ENCODE data around the gene GPATCH2.
A peak's percentile ranks its signal among the peaks of the same experiment; 100 is the strongest.
"Not testable (repeated sequence)": the region's sequence is repeated elsewhere in the genome, so short reads cannot be mapped to it uniquely, and the experiment has no call there.

The GPATCH2 gene

DNA sequence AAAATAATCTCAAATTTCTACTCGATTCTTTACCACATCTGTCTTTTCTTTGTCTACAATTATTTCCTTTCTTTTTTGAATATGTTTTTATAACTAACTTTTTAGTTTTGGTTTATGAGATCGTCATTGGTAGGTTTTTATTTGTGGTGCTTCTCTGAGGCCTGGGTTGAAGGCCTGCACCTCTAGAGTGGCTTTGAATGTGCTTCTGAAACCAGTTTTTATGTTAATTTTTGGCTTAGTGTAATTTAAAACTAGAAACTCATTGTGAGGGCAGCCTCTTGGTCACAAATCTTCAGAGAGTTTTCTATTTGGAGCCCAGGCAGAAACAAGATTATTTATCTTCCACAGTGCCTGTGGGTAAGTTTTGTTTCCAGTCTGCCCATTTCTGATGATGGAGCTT, 187.0 kb downstream of the GPATCH2 start:
- no peak for DNase-seq (ENCODE audit: low read depth)

DNA sequence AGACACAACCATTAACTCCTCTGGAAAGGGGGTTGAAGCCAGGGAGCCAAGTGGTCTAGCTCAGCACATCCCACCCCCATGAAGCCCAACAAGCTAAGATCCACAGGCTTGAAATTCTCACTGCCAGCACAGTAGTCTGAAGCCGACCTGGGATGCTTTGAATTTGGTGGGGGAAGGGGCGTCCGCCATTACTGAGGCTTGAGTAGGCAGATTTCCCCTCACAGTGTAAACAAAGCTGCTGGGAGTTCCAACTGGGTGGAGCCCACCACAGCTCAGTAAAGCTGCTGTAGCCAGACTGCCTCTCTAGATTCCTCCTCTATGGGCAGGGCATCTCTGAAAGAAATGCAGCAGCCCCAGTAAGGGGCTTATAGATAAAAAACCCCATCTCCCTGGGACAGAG, 193.5 kb downstream of the GPATCH2 start:
- DNase-seq (ENCODE audit: low read depth): no peak

DNA sequence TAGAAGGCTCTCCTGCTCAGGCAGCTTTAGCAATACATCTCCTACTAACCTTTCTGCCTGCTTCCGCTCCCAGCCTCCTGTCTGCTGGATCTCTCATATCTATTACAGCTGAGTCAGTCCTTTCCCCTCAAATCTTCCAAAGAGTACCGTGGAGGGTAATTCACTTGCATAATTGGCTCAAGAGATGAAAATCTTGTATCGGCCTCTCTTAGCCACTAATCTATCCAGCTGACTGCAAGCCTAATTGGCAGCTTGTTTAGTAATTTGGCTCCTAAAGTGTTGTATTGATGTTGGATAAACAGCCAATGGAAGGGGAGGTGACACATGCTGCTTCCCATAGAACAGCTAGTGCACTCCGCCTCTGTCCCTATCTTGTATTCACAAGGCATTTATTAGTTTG, 195.7 kb downstream of the GPATCH2 start:
- DNase-seq (ENCODE audit: low read depth): peak; percentile 33

DNA sequence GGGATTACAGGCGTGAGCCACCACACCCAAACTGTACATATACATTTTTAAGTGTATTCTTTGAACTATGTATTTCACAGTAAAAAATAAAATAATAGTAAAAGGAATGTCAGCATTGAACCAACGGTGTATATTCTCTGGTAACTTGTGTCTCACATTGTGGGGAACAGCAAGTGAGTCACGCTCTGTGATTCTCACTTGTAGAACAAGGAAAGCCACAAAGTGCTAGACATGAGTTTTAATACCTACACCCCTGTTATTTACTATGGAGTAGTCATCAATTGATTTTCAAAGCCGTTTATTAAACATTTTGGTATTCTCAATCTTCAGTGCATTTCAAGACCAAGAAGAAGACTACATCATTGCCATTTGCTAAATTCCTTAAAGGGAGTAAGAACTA, 197.2 kb downstream of the GPATCH2 start:
- DNase-seq (ENCODE audit: low read depth): no peak

DNA sequence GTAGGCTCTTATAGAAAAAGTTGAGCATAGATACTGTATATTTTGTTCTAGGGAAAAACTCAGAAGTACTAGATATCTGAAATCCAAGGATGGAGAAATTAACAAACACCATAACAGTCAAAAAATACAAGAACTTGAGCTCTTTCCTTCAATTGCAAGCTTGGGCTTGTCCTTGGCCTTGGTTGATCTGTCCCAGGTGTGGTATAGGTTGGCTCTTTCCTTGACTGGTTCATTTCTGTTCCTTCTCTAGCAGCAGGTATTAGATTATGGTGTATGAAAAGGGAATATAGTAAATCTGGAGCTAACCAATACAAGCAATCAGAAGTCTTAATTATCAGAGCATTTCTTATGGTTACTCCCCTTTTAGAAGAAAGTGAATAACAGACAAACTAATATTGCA, 198.6 kb downstream of the GPATCH2 start:
- DNase-seq (ENCODE audit: low read depth): no peak

GRCh38 chr1:217431395-217431794, 199.5 kb downstream of the GPATCH2 start:
- DNase-seq (ENCODE audit: low read depth): peak; percentile 12

GRCh38 chr1:217425422-217425821, 205.5 kb downstream of the GPATCH2 start:
- no peak for DNase-seq (ENCODE audit: low read depth)

DNA sequence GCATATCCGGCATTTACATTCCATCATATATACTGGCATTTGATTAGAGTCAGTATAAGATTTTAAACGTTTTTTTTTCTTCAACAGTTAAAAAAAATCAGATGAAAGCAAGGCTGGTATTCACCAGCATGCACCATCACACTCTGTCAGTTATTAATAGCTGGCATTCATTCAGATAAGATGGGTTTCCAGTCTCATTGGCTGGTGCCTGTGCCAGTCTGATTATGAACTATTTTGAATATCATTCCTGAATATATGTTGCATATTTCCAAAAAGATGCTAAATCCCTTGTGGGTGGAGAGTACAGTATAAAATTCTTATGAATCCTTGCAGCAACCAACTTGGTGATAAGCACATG, 211.7 kb downstream of the GPATCH2 start:
- DNase-seq (ENCODE audit: low read depth): no peak

GRCh38 chr1:217418269-217419193, 212.4 kb downstream of the GPATCH2 start:
- no peak for DNase-seq (ENCODE audit: low read depth)

DNA sequence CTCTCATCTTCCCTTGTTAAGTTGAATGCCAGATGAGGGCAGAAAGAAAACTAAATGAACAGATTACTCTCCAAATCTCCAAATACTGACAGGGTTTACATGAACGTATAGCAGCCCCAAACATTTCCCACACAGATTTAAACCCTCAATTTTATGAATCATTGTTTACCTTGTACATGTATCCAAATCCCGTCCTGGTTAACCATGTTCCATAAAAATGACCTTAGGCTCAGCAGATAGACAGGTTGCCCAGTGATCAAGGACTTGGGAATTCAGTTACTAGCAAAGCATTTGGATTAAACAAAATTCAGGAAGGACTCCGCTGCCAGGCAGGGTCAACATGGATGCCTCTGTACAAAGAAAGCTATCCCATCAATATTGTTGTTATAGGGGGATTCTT, 213.5 kb downstream of the GPATCH2 start:
- DNase-seq (ENCODE audit: low read depth): no peak

DNA sequence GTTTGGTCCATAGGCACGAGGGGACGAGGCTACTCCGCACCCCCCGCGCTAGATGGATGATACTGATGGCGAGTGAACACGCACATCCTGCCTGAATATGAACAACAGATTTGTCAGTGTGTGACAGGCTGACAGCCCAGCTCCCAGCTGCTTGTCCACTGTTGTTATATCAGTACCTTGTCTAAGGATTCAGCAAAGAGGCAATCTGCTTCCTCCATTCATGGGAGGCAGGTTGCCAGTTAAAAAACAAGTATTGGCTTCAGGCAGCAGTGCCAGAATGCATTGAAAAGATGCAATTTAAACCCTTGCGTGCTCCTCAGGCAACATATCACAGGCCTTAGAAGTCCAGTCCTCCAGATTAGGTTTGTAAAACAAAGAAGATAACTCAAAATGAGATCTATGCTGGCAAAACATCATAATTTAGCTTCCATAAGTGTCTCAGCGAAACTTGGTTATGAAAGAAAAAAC, 223.3 kb downstream of the GPATCH2 start:
- no peak for DNase-seq (ENCODE audit: low read depth)

DNA sequence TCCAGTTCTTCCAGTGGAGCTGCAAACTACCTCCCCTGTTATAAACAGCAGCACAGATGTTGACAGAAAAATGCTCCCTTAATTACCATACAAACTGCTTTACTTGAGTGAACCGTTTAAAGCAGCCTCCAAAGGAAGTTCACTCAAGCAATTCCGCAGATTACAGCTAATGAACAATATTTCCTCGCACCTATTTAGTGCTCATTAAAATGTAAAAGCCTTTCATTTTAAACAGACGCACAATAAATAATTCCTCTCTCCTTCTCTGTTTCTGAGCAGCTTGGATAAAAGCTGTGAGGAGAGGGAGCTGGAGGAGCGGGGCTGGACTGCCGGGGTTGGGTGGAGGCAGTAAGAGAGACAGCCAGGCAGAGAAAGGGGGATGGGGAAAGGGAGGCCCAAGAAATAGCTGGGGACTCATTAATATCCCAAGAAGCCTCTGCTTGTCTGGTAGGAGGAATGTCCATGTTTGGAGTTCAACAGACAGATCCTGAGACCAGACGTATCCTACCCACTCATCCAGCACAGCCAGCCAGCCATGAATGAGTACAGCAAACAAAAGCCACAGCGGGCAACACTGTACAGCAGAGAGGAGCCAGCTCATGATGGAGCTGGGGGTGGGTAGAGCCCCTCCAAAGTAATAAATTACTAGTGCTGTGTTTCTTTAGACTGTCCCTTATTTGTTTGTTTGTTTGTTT, 227.7 kb downstream of the GPATCH2 start:
- DNase-seq (ENCODE audit: low read depth): peak; percentile 2

DNA sequence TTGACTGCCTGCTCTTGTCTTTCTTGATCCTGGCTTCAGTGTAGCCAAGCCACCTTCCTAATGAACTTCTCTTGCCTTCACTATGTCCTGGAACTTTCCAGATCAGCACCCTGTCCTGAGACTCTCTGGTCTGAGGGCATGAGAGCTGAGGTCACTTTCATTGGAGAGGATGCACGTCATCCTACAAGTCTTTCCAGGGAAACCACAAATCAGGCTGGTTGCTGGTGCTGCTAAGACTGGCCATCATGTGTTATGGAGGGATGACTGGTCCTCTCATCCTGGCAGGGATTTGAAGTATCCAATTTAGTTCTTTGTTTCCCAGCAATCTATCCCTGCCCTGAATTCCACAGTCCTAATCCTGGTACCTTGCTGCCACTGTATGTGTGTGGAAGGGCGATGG, 228.6 kb downstream of the GPATCH2 start:
- DNase-seq (ENCODE audit: low read depth): no peak

- DNase-seq (ENCODE audit: low read depth): no peak
Measured at GRCh38 chr1:217393896-217394295, 237.0 kb downstream of the GPATCH2 start.

DNA sequence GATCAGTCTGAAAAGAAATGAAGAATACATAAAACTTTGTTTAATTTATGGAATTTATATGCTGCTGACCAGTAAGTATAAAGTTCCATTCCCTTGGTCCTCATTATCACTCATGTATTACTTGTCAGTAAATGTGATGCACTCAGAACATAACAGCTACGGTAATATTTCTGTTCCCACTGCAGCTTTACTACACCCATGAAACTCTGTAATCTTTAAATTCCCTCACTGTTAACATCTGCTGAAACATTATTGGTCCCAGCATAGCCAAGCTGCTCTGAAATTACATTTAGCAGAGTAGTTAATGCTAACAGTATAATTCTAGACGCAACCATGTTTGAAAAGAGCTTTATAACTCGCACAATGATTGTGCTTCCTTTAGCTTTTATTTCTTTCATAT, 238.4 kb downstream of the GPATCH2 start:
- no peak for DNase-seq (ENCODE audit: low read depth)

DNA sequence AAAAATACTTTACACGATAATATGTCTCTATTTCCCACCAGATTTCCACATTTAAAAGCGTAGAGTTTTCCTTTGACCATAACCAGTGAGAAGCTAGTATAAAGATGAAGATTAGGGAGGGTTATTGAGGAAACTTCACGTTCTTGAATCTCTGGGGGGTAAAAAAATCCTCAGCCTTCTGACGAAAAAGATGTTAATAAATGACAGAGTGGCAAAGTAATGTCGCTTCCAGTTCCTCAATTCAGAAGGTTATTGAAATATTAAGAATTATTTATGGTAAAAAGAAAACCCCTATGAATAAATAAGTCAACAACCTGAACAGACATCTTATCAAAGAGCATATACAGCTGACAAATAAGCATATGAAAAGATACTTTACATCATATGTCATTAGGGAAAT, 241.0 kb downstream of the GPATCH2 start:
- no peak for DNase-seq (ENCODE audit: low read depth)

GRCh38 chr1:217388522-217389065, 242.3 kb downstream of the GPATCH2 start:
- no peak for DNase-seq (ENCODE audit: low read depth)

DNA sequence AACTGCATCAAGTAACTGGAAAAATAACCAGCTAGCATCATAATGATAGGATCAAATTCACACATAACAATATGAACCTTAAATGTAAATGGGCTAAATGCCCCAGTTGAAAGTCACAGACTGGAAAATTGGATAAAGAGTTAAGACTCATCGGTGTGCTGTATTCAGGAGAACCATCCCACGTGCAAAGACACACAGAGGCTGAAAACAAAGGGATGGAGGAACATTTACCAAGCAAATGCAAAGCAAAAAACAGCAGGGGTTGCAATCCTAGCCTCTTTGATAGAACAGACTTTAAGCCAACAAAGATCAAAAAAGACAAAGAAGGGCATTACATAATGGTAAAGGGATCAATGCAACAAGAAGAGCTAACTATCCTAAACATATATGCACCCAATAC, 249.1 kb downstream of the GPATCH2 start:
- not testable (repeated sequence) for DNase-seq (ENCODE audit: low read depth)

- not testable (repeated sequence) for DNase-seq (ENCODE audit: low read depth)
Measured at GRCh38 chr1:217379804-217380203, 251.1 kb downstream of the GPATCH2 start.

DNA sequence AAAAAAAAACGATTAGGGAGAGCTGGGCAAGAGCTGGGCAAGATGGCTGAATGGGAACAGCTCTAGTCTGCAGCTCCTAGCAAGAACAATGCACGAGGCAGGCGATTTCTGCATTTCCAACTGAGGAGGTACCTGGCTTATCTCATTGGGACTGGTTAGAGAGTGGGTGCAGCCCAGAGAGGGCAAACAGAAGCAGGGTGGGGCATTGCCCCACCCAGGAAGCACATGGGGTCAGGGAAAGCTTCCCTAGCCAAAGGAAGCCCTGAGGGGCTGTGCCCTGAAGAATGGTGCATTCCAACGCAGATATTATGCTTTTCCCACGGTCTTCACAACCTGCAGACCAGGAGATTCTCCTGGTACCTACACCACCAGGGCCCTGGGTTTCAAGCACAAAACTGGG, 251.6 kb downstream of the GPATCH2 start:
- no peak for DNase-seq (ENCODE audit: low read depth)

Measured in amniotic epithelial cell (primary cell).